Liver (tissue), 9 donors: ENCODE measurements around the gene DCST2. TPM values are rescaled to one million over a fixed set of nuclear protein-coding genes. Genes with fewer than 3 reads are reported as not detected.

Experiments
- DNase-seq: peaks from one replicate; pipeline ENCODE4 v3.0.0-alpha.2; 2017; ENCODE audit warnings: low spot score
- H3K27ac ChIP-seq, 2 donors: one replicate each; pipeline ENCODE4 v1.7.0; 2013; ENCODE audit warnings: inconsistent platforms in 2 of 2, low read length in 2 of 2, control low read depth in 1 of 2, low read depth in 1 of 2, mild to moderate bottlenecking in 1 of 2
- H3K27me3 ChIP-seq, 4 donors: one replicate each; pipeline versions ENCODE4 v1.6.1 to v1.7.0; 2013; ENCODE audit warnings: low read length in 3 of 4, inconsistent platforms in 1 of 4, mild to moderate bottlenecking in 1 of 4, moderate library complexity in 1 of 4; ENCODE audit not compliant: control insufficient read depth in 4 of 4, insufficient read depth in 4 of 4
- H3K36me3 ChIP-seq, 4 donors: one replicate each; pipeline versions ENCODE4 v1.6.1 to v1.7.0; 2013; ENCODE audit warnings: low read length in 3 of 4, mild to moderate bottlenecking in 3 of 4, low read depth in 1 of 4, moderate library complexity in 1 of 4; ENCODE audit not compliant: control insufficient read depth in 4 of 4, insufficient read depth in 3 of 4
- H3K4me1 ChIP-seq, 4 donors: one replicate each; pipeline versions ENCODE4 v1.6.1 to v1.7.0; 2013; ENCODE audit warnings: low read length in 3 of 4, mild to moderate bottlenecking in 3 of 4, moderate library complexity in 1 of 4; ENCODE audit not compliant: control insufficient read depth in 4 of 4, insufficient read depth in 4 of 4
- H3K4me3 ChIP-seq, 3 donors: one replicate each; pipeline versions ENCODE4 v1.6.1 to v1.7.0; 2013; ENCODE audit warnings: low read length in 3 of 3, control low read depth in 1 of 3, low read depth in 1 of 3, mild to moderate bottlenecking in 1 of 3
- H3K9ac ChIP-seq, 2 donors: one replicate each; pipeline ENCODE4 v1.7.0; 2013; ENCODE audit warnings: low read length in 2 of 2, mild to moderate bottlenecking in 2 of 2, moderate library complexity in 2 of 2, control low read depth in 1 of 2, low read depth in 1 of 2
- H3K9me3 ChIP-seq, 4 donors: one replicate each; pipeline versions ENCODE4 v1.6.1 to v1.7.0; 2013; ENCODE audit warnings: low read length in 3 of 4; ENCODE audit not compliant: control insufficient read depth in 4 of 4
- CTCF ChIP-seq: fragments of 150-350 bp; IDR thresholded peaks from 2 replicates; pipeline ENCODE4 v1.5.1; 2017; ENCODE audit warnings: improper control_type of control experiment, low read depth, low read length; ENCODE audit not compliant: missing input control
- EGR1 ChIP-seq, 2 donors: IDR thresholded peaks; 2 replicates each; pipeline ENCODE4 v1.6.1; 2016 to 2018; ENCODE audit warnings: antibody characterized with exemption in 2 of 2, low read depth in 2 of 2
- FOXA1 ChIP-seq: IDR thresholded peaks from 2 replicates; pipeline ENCODE4 v1.6.1; 2016; ENCODE audit warnings: antibody characterized with exemption
- FOXA2 ChIP-seq: IDR thresholded peaks from 2 replicates; pipeline ENCODE4 v1.6.1; 2016; ENCODE audit warnings: antibody characterized with exemption
- GABPA ChIP-seq, 2 donors: IDR thresholded peaks in 1 of 2; conservative IDR thresholded peaks in 1 of 2; 2 replicates each; pipeline ENCODE4 v1.6.1; 2016; ENCODE audit warnings: antibody characterized with exemption in 2 of 2, mild to moderate bottlenecking in 1 of 2, moderate library complexity in 1 of 2
- HNF4A ChIP-seq, 2 donors: conservative IDR thresholded peaks; 2 replicates each; pipeline ENCODE4 v1.6.1; 2016; ENCODE audit warnings: antibody characterized with exemption in 2 of 2, mild to moderate bottlenecking in 2 of 2
- HNF4G ChIP-seq: IDR thresholded peaks from 2 replicates; pipeline ENCODE4 v1.6.1; 2016; ENCODE audit warnings: antibody characterized with exemption
- JUND ChIP-seq, 2 donors: IDR thresholded peaks; 2 replicates each; pipeline ENCODE4 v1.6.1; 2016; ENCODE audit warnings: antibody characterized with exemption in 2 of 2
- MAX ChIP-seq: IDR thresholded peaks from 2 replicates; pipeline ENCODE4 v1.6.1; 2016; ENCODE audit warnings: antibody characterized with exemption
- NR2F2 ChIP-seq: IDR thresholded peaks from 2 replicates; pipeline ENCODE4 v1.6.1; 2016; ENCODE audit warnings: antibody characterized with exemption
- RAD21 ChIP-seq, 2 donors: IDR thresholded peaks; 2 replicates each; pipeline ENCODE4 v1.6.1; 2016; ENCODE audit warnings: antibody characterized with exemption in 2 of 2, mild to moderate bottlenecking in 2 of 2
- REST ChIP-seq: IDR thresholded peaks from 2 replicates; pipeline ENCODE4 v1.6.1; 2016; ENCODE audit warnings: antibody characterized with exemption, mild to moderate bottlenecking
- RXRA ChIP-seq, 2 donors: IDR thresholded peaks; 2 replicates each; pipeline ENCODE4 v1.6.1; 2017 to 2018; ENCODE audit warnings: antibody characterized with exemption in 2 of 2, mild to moderate bottlenecking in 1 of 2
- TAF1 ChIP-seq: conservative IDR thresholded peaks from 2 replicates; pipeline ENCODE4 v1.6.1; 2016; ENCODE audit warnings: antibody characterized with exemption, mild to moderate bottlenecking
- YY1 ChIP-seq: IDR thresholded peaks from 2 replicates; pipeline ENCODE4 v1.6.1; 2016; ENCODE audit warnings: antibody characterized with exemption, mild to moderate bottlenecking
- ZBTB33 ChIP-seq: IDR thresholded peaks from 2 replicates; pipeline ENCODE4 v1.6.1; 2016; ENCODE audit warnings: antibody characterized with exemption
- WGBS: extraction: QIAGEN DNeasy Blood & Tissue Kit; methylation state at CpG from one replicate; pipeline ENCODE4 v1.1.7; 2013; 5-methylcytosine and 5-hydroxymethylcytosine counted together
- polyA plus RNA-seq, 2 donors: library from polyadenylated mRNA; stranded (reverse) in 1 of 2; unstranded in 1 of 2; fragments of 200-250 nt in 1 of 2; fragments of >200 nt in 1 of 2; fragmentation: Nextera tagmentation in 1 of 2; extraction: Ambion mirVana in 1 of 2; gene quantifications; one replicate each; pipeline versions ENCODE4 v1.2.1 to v1.2.3, GENCODE V29; 2013 to 2015
- total RNA-seq, 2 donors: library from RNA; depleted of rRNA; stranded (reverse); fragments of >200 nt; gene quantifications; one replicate each; pipeline ENCODE4 v1.2.3, GENCODE V29; 2014
- TF ChIP-seq, protein P1 (sequence below): IDR thresholded peaks from 2 replicates; pipeline ENCODE4 v1.6.1; 2016; ENCODE audit warnings: antibody characterized with exemption
- donor health status: healthy.
- donor health status: healthy.
- donor health status: healthy.
- donor health status: healthy.
- donor health status: healthy.

The DCST2 gene
- total and polyA plus RNA-seq, 4 donors, result 0.25 to 0.53 (median 0.27) TPM; not detected in 1

GRCh38 chr1:155079487-155080311, 46.1 kb upstream of the DCST2 start (continued):
- TF ChIP-seq ZBTB33 (no peak), HNF4G (no peak), FOXA1 (no peak), NR2F2 (no peak), GABPA (IDR thresholded peaks at IDR 0.05 in 1 of 2, conservative IDR thresholded peaks at IDR 0.05 in 1 of 2) (no peak), EGR1 (IDR thresholded peaks at IDR 0.05; ENCODE audit: low read depth in 2 of 2) (no peak), YY1 (no peak), TAF1 (no peak), RXRA (IDR thresholded peaks at IDR 0.05) (no peak), MAX (no peak)

DNA sequence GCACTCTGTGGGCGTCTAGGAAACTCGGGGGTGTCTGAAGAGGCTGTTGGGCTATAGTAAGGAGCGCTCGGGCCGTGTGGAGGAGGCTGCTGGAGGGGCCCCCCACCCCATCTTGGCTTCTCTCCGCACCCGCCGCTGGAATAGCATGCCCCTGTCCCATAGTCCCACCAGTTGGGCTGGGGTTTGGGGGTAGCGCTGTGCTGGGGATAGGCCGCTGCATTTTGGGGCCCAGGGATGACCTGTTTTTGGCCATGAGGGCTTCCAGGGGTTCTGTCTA, 45.6 kb upstream of the DCST2 start:
- WGBS, result 4% methylated on average over 10 of the region's 10 CpGs
- Histone ChIP-seq H3K9ac (no peak overlapping the region), H3K9me3 (no peaks in the 10 kb centered on the region), H3K27ac (no peak overlapping the region), H3K27me3 (peaks cover 0 to 21% (median 8%) of the 10 kb centered on the region in 4 donors), H3K4me1 (peaks cover 17 to 40% (median 34%) of the 10 kb centered on the region in 4 donors), H3K36me3 (no peaks in the 10 kb centered on the region), H3K4me3 (peak overlapping the region in 1 of 3 donors; percentile 40)
- DNase-seq, result no peak
- TF ChIP-seq GABPA (IDR thresholded peaks at IDR 0.05 in 1 of 2, conservative IDR thresholded peaks at IDR 0.05 in 1 of 2) (no peak), NR2F2 (no peak), ZBTB33 (no peak), HNF4G (no peak), REST (no peak), HNF4A (conservative IDR thresholded peaks at IDR 0.05) (no peak), RXRA (IDR thresholded peaks at IDR 0.05) (no peak), JUND (IDR thresholded peaks at IDR 0.05) (no peak), YY1 (no peak), FOXA2 (no peak), TAF1 (no peak), MAX (no peak), EGR1 (IDR thresholded peaks at IDR 0.05; ENCODE audit: low read depth in 2 of 2) (no peak), CTCF (no peak), FOXA1 (no peak), RAD21 (IDR thresholded peaks at IDR 0.05) (no peak)
- TF ChIP-seq, protein P1, sequence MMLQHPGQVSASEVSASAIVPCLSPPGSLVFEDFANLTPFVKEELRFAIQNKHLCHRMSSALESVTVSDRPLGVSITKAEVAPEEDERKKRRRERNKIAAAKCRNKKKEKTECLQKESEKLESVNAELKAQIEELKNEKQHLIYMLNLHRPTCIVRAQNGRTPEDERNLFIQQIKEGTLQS, result no peak
